ENCODE data around the gene CSNK1D.

The CSNK1D gene

DNA sequence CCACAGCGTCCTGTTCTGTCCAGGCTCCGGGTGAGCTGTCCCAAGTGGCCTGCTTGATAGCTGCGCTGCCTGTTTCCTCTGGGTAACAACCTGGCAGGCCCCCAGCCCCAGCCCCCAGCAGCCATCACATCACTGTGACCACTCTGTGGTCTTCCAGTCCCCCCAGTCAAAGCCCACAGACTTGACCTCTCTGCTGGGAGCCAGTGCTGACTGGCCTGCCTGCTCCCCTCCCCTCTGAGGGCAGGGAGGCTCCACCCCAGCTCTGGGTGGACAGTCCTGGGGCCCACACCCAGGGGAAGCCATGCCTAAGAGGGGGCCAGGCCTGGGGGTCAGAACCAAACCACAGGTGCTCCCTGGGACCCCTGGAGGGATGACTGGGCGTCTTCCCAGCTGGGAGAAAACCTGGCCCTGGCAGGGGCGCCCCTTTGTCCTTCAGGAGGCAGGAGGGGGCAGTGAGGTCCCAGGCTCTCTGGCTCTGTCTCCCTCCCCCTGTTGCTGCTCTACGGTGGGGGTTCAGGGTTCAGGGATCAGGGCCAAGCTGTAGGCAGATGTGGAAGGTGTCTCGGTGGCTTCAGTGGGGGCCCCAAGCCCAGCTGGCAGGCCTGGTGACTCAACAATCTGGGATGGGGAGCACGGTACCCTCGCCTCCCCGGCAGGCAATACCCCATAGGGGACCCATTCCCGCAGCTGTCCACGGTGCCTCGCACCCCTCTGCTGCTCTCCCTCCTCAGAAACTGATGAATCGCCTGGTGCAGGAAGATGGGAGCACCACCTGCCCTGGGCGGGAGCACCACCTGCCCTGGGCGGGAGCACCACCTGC is 46.5 kb downstream of the CSNK1D start:
- DNase-seq: no peak

DNA sequence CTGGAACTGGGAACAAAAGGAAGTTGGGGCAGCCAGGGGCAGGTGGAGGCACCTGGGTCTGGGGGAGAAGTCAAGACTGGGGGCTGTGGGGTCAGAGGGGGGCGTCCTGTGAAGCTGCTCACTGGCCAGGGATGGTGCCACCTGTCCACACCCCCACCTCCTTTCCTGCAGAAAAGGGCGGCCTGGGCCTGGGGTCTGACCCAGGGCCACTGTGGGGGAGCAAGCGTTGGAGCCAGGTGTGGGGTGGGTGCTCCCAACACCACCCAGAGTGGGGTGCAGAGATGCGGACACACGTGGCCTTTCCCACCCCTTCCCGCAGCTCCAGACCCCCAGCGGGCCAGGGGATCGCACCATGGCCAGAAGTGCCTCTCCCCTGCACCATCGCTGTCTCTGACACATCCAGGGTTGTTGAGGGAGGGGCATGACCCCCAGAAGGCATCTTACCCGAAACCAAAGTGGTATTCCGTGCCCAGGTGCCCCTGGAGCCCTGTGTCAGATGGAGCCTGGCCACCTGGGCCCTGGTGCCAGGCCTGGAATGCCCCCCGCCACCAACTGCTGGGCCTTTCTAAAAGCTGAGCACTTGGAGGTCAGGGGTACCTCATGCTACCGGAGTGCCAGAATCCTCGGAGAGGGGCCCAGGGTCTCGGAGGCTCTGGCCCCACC is 47.2 kb downstream of the CSNK1D start:
- no peak for DNase-seq

GRCh38 chr17:82225368-82226029 is 48.0 kb downstream of the CSNK1D start:
- no peak for DNase-seq

DNA sequence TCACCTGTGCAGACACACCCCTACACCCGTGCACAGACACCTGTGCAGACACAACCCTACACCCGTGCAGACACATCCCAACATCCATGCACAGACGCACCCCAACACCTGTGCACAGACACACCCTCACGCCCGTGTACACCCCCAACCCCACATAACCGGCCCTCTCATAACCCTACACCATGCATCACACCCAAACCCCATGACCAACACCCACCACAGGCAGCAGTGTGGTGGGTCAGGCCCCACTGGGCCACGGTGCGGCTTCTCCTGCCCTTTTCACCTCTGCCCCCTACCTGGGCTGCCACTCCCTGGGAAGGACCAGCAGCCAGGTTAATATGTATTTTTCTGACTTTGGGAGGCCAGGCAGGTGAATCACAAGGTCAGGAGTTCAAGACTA is 48.8 kb downstream of the CSNK1D start:
- no peak for DNase-seq

GRCh38 chr17:82223517-82223916 is 50.0 kb downstream of the CSNK1D start:
- no peak for DNase-seq

DNA sequence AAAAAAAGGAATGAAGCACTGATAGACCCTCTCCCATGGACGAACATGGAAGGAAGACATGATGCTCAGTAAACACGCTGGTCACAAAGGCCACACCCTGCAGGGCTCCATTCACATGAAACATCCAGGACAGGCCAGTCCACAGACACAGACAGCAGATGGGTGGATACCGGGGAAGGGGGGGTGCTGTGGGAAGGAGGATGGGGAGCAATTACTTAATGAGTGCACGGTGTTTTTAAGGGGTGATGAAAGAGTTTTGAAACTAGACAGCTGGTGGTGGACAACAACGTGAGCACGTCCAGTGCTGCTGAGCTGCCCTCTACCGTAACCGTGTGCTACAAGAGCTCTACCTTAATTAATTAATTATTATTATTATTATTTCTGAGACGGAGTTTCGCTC is 50.7 kb downstream of the CSNK1D start:
- DNase-seq: no peak

GRCh38 chr17:82221341-82221902 is 52.1 kb downstream of the CSNK1D start:
- DNase-seq: no peak

DNA sequence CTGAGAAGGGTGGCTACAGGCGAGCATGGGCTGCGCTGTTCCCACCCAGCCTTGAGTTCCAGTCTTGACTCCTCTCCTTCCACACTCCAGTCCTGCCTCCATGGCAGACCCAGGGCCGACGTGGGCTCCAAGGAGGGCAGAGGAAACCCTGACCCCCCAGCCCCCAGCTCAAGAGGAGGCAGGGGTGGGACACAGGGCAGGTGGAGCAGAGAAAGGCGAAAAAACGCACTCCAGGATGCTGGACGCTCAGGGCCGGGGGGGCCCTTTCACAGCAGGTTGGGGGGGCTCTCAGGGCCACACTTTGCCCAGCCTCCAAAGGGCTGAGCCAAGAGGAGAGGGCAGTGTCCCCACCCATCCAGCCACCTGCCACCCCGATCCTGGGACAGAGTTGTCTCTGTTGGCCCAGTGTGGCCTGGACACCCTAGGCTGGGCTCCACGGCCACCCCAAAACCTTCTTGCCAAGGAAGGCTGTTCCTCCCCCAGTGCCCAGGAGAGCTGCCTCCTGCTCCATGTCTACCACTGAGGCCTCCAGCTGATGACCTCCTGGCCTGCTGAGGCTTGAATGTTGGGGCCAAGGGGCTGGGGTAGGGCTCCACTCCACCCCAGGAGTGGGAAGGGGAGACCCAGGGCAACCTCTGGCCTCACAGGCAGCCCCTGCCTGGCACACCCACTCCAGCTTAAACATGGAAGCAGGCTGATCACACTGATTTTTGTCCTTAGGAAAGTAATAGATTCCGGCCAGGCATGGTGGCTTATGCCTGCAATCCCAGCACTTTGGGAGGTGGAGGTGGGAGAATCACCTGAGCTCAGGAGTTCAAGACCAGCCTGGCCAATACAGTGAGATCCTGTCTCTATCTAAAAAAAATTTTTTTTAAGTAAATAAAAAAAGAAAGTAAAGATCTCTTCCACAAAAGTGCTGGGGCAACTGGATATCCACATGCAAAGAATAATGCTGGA is 53.5 kb downstream of the CSNK1D start:
- DNase-seq: no peak

- no peak for DNase-seq
These were observed 54.4 kb downstream of the CSNK1D start for GRCh38 chr17:82219083-82219482.

- no peak for DNase-seq
These were observed 55.0 kb downstream of the CSNK1D start for GRCh38 chr17:82218349-82219075.

- DNase-seq: no peak
These were observed 55.8 kb downstream of the CSNK1D start for GRCh38 chr17:82217530-82218204.

GRCh38 chr17:82217120-82217529 is 56.4 kb downstream of the CSNK1D start:
- DNase-seq: no peak

- peak; percentile 41 for DNase-seq
These were observed 57.0 kb downstream of the CSNK1D start for GRCh38 chr17:82216301-82217119.

DNA sequence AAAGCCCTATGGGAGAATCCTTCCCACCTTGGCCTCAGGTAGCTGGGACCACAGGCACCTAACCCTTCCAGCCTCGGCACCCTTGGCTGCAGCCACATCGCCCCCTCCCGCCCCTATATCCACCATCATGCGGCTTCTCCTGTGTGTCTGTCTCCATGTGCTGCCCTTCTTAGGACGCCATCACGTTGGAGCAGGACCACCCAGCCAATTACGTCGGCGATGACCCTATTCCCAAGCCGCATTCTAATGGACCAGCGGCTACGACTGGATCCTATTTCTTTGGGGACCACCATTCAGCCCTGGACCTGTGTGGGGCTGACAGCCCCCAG is 57.6 kb downstream of the CSNK1D start:
- DNase-seq: no peak

DNA sequence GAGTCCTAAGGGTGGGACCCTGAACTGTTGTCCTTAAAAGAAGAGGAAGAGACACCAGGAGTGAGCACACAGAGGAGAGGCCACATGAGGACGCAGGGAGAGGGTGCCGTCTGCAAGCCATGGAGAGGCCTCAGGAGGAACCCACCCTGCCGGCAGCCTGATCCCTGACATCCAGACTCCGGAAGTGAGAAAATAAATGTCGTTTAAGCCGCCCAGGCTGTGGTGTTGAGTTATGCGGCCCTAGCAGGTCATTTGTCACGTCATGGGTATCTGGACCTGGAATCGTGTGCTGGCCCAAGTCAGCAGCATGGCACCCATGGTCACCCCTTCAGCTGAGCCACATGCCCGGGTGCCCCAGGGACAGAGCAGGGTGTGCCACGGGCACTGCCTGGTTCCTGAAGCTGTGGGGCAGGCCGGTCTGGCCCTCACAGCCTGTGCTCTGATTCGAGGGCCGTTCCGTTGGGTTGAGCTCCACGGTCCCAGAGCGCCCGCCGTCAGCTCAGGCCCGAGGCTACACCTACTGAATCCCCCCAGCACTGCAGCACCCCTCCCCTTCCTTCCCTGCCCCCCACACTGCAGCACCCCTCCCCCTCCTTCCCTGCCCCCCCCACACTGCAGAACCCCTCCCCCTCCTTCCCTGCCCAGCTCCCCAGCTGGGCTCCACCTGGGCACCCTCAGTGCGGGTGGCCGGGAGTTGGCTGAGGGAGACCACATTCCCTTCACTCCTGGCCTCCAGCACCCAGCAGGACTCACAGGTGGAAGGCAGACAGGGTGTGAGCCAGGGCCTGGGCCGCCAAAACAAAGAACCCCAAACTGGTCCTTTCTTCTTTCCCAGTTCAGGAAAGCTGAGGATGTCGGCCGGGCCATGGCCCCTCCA is 58.2 kb downstream of the CSNK1D start:
- DNase-seq: no peak

GRCh38 chr17:82214012-82214628 is 59.4 kb downstream of the CSNK1D start:
- DNase-seq: peak; percentile 4

DNA sequence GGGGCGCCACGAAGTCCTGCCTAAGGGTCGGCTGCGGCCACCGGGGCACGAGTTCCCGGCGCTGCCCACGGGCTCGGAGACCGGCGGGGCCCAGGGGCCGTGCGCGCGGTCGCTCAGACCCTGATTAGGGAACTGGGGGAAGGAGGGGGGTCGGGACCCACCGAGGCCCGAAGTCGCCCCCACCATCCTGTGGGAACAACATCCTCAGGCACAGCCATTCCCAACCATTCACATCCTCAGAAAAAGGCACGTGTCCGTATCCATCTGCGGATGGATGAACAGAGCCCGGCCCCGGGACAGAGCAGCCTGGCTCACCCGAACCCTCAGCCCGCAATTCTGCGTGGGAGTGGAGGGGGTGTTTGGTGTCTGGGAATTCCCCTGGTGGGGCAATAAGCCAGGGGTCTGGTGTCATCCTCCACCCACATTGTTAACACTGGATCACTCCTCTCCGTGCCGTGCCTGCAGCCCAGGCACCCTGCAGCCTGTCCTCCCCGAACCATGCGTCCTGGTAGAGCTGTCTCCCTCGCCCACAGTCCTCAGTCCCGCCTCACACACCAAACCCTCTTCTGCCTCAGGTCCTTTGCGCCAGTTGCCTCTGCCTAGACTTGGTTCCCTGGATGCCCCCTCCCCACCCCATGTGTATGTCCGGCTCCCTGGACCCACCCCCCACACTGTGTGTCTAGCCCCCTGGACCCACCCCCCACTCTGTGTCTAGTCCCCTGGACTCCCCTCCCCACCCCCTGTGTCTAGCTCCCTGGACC is 60.1 kb downstream of the CSNK1D start:
- DNase-seq: peak; percentile 35
